ENCODE data around the gene NEXN.
"Not testable (repeated sequence)": the region's sequence is repeated elsewhere in the genome, so short reads cannot be mapped to it uniquely, and the experiment has no call there.

The NEXN gene

DNA sequence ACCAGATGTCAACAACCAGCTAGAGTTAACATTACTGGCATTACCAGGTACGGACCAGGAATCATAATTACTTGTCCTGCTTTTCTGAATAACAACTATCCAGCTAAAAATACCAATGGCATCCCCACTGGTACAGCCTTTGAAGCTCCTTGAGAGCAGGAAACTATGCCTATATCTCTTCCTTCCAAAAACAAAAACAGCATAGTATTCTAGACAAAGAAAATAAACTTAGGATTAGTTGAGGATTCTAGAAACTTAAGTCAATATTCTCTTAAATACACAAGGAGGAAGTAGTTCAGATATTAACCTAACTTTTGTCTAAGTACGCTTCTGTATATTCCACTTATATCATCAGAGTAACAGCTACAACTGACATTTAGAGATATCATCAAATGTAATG, 87.5 kb downstream of the NEXN start:
- TF ChIP-seq, protein P1, sequence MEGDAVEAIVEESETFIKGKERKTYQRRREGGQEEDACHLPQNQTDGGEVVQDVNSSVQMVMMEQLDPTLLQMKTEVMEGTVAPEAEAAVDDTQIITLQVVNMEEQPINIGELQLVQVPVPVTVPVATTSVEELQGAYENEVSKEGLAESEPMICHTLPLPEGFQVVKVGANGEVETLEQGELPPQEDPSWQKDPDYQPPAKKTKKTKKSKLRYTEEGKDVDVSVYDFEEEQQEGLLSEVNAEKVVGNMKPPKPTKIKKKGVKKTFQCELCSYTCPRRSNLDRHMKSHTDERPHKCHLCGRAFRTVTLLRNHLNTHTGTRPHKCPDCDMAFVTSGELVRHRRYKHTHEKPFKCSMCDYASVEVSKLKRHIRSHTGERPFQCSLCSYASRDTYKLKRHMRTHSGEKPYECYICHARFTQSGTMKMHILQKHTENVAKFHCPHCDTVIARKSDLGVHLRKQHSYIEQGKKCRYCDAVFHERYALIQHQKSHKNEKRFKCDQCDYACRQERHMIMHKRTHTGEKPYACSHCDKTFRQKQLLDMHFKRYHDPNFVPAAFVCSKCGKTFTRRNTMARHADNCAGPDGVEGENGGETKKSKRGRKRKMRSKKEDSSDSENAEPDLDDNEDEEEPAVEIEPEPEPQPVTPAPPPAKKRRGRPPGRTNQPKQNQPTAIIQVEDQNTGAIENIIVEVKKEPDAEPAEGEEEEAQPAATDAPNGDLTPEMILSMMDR (IDR thresholded peaks at IDR 0.05; ENCODE audit: insufficient read depth, low read length, poor library complexity, severe bottlenecking), result no peak
- no peaks in the 10 kb centered on the region for H3K27me3 ChIP-seq (replicated peaks; ENCODE audit: control insufficient read depth, insufficient read depth, low read length)
- no peak for DNase-seq (ENCODE audit: extremely low read depth, insufficient read length)
- H3K4me3 ChIP-seq (replicated peaks; ENCODE audit: low read depth, low read length), result peak overlapping the region; percentile 97
- H3K36me3 ChIP-seq (ENCODE audit: control insufficient read depth, insufficient read depth, low read length), result no peaks in the 10 kb centered on the region; the same call in 1 of the 2 replicates

DNA sequence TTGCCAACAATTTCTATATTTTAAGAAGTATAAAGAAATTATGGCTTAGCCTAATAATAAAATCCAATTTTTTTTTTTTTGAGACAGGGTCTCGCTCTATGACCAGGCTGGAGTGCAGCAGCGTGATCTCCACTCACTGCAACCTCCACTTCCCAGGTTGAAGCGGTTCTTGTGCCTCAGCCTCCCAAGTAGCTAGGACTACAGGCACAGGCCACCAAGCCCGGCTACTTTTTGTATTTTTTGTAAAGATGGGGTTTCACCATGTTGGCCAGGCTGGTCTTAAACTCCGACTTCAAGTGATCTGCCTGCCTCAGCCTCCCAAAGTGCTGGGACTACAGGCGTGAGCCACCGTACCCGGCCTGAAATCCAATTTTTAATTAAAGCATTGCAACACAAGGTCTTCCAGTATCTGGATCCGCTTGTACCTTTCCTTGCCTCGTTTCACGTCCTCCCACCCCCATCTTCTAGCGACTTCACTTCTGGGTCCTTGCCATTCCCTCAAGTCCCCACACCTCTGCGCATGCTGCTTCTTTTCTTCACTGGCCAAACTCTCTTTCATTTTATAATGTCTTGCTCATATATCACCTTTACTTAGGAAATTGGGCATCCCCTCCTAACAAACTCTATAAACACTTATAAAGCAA, 88.1 kb downstream of the NEXN start:
- DNase-seq (ENCODE audit: extremely low read depth, insufficient read length), result no peak
- TF ChIP-seq, protein P1 (IDR thresholded peaks at IDR 0.05; ENCODE audit: insufficient read depth, low read length, poor library complexity, severe bottlenecking), result no peak
- peak overlapping the region; percentile 97 for H3K4me3 ChIP-seq (replicated peaks; ENCODE audit: low read depth, low read length)

DNA sequence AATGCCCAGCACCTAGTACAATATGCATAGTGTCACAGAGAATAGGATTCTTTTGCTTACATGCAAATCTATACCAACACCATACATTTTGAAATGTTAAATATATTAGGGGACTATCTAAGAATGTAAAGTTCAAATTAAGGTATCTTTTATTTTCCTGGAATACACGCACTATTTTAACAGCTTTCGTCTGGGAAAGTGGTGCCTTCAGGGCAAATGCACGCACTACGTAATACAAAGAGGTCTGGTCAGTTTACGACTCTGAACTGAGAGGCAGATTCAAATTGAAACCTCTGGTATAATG, 89.5 kb downstream of the NEXN start:
- Histone ChIP-seq H3K36me3 (ENCODE audit: control insufficient read depth, insufficient read depth, low read length) (no peaks in the 10 kb centered on the region; the same call in 1 of the 2 replicates), H3K4me3 (replicated peaks; ENCODE audit: low read depth, low read length) (peak overlapping the region; percentile 97), H3K27me3 (replicated peaks; ENCODE audit: control insufficient read depth, insufficient read depth, low read length) (no peaks in the 10 kb centered on the region)
- TF ChIP-seq, protein P1 (IDR thresholded peaks at IDR 0.05; ENCODE audit: insufficient read depth, low read length, poor library complexity, severe bottlenecking), result no peak
- peak; percentile 68 for DNase-seq (ENCODE audit: extremely low read depth, insufficient read length)

More for the DNA sequence above, 88.1 kb downstream of the NEXN start:
- Histone ChIP-seq H3K36me3 (ENCODE audit: control insufficient read depth, insufficient read depth, low read length) (no peaks in the 10 kb centered on the region; the same call in 1 of the 2 replicates), H3K27me3 (replicated peaks; ENCODE audit: control insufficient read depth, insufficient read depth, low read length) (no peaks in the 10 kb centered on the region)

DNA sequence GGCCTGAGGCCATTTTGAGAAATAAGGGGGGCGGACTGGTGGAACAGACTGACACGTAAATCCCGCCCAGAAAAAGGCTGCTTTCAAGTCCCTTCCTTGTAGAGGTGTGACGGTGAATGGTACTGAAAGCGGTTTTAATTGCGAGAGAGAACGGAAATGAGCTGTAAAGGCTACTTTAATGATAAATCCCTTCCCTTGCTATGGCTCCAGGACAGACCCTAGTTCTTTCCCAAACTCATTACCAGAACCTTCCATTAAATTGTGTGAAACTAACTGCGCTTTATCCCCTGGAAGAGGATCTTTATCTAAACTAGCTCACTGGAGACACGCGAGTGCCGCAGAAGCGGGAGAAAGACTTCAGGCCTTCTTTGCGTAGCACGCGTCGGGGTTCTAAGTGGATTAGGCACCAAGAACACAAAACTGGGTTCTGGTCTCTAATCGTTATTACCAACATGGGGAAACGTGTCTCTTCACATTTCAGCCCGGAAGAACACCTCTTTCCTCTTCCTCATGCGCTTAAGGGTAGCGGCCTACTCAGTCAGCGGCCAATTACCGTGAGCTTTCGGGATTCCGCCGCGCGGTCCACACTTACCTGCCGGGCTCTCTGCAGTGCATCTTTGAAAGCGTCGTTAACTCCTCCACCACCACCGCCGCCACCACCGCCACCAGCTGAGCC, 90.0 kb downstream of the NEXN start:
- peak; percentile 72 for DNase-seq (ENCODE audit: extremely low read depth, insufficient read length)
- TF ChIP-seq, protein P1 (IDR thresholded peaks at IDR 0.05; ENCODE audit: insufficient read depth, low read length, poor library complexity, severe bottlenecking), result no peak
- no peaks in the 10 kb centered on the region for H3K27me3 ChIP-seq (replicated peaks; ENCODE audit: control insufficient read depth, insufficient read depth, low read length)
- no peaks in the 10 kb centered on the region; the same call in 1 of the 2 replicates for H3K36me3 ChIP-seq (ENCODE audit: control insufficient read depth, insufficient read depth, low read length)
- H3K4me3 ChIP-seq (replicated peaks; ENCODE audit: low read depth, low read length), result peak overlapping the region; percentile 97

DNA sequence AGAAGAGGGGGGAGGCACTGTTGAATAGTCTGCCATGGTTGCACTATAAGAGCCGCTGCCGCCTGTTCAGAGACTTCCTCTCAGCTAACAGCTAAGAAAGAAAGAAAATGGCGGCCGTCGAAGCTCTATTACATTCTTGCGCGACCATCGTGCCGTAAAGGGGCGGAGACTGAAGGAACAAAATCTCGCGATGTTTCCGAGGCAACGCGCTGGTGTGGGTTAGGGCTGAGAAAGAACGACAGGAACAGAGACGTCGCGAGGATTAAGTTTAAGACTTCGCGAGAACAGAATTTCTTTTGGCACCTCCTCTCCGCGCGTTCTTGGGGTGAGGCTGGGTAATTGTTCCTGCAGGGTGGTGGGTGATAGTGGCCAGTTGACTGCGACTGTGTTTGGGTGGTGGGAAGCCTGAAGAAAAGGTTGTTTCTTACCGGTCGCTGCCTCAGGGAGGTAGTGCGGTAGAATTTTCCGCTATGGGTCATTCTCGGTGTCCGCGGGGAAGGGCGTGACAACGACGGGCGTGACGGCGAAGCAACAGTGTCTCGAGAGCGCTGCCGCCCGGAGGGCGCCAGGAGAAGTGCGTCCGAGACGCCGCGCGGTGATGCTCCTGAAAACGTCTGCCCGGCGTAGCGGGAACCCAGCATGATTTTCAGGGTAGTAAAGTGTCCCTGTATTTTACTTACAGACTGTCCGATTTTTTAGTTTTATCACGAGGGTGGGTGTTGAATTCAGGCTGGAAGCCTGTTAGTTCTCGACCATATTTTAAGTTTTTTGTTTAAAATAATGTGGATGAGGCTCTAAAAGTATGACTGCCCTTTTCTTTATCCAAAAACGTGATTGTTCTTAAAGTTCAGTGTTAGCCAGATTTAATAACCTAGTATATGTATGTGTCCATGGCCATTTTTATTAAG, 90.8 kb downstream of the NEXN start, which contains the start of gene FUBP1:
FUBP1 (minus strand) TSS at position 104 of the 908 bp plus-strand sequence; CDS start at position 36, 68 bp downstream.
- H3K36me3 ChIP-seq (ENCODE audit: control insufficient read depth, insufficient read depth, low read length), result no peaks in the 10 kb centered on the region; the same call in 1 of the 2 replicates
- DNase-seq (ENCODE audit: extremely low read depth, insufficient read length), result peak; percentile 93
- H3K27me3 ChIP-seq (replicated peaks; ENCODE audit: control insufficient read depth, insufficient read depth, low read length), result no peaks in the 10 kb centered on the region
- TF ChIP-seq, protein P1 (IDR thresholded peaks at IDR 0.05; ENCODE audit: insufficient read depth, low read length, poor library complexity, severe bottlenecking), result peak; percentile 83
- H3K4me3 ChIP-seq (replicated peaks; ENCODE audit: low read depth, low read length), result peak within 1 kb of the TSS; percentile 97

DNA sequence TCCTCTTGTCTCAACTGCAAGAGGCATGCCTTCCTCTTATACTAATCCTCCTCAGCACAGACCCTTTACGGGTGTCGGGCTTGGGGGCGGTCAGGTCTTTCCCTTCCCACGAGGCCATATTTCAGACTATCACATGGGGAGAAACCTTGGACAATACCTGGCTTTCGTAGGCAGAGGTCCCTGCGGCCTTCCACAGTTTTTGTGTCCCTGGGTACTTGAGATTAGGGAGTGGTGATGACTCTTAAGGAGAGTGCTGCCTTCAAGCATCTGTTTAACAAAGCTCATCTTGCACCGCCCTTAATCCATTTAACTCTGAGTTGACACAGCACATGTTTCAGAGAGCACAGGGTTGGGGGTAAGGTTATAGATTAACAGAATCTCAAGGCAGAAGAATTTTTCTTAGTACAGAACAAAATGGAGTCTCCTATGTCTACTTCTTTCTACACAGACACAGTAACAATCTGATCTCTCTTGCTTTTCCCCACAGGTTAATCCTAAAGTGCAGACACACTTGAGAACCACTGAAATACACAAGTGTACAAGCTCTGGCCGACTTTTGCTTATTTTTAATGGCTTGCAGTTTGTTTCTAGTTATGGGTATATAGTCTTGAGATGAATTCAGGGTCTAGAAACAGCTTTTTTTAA, 95.0 kb downstream of the NEXN start:
- not testable (repeated sequence) for H3K27me3 ChIP-seq (replicated peaks; ENCODE audit: control insufficient read depth, insufficient read depth, low read length); H3K36me3 ChIP-seq (ENCODE audit: control insufficient read depth, insufficient read depth, low read length); H3K4me3 ChIP-seq (replicated peaks; ENCODE audit: low read depth, low read length); DNase-seq (ENCODE audit: extremely low read depth, insufficient read length)

All from GM06990 (cell line).